Activated naive CD8-positive, alpha-beta T cell treated with anti-CD3 and anti-CD28 coated beads for 36 hours (primary cell): ENCODE measurements around the gene SLC41A3. TPM values are rescaled to one million over a fixed set of nuclear protein-coding genes. Genes with fewer than 3 reads are reported as not detected.

ENCODE experiments used
- DNase-seq: peaks from one replicate; pipeline ENCODE4 v3.0.0; 2021
- H3K27ac Mint-ChIP-seq: one replicate; pipeline ENCODE4 v1.8.0; 2022; ENCODE audit warnings: mild to moderate bottlenecking, moderate library complexity, mixed read lengths
- H3K27me3 Mint-ChIP-seq: one replicate; pipeline ENCODE4 v1.8.0; 2022; ENCODE audit warnings: mild to moderate bottlenecking, mixed read lengths
- H3K36me3 Mint-ChIP-seq: one replicate; pipeline ENCODE4 v1.8.0; 2021; ENCODE audit warnings: mild to moderate bottlenecking, mixed read lengths
- H3K4me1 Mint-ChIP-seq: one replicate; pipeline ENCODE4 v1.8.0; 2021; ENCODE audit warnings: mixed read lengths
- H3K4me3 Mint-ChIP-seq: one replicate; pipeline ENCODE4 v1.8.0; 2022; ENCODE audit warnings: mild to moderate bottlenecking, moderate library complexity, mixed read lengths
- H3K9me3 Mint-ChIP-seq: one replicate; pipeline ENCODE4 v1.8.0; 2022; ENCODE audit warnings: mixed read lengths
- total RNA-seq, 2 experiments: library from RNA; stranded (reverse); gene quantifications; one replicate each; pipeline ENCODE4 v1.2.3, GENCODE V29; 2021

SLC41A3 gene
- total RNA-seq, 2 experiments from 2014 or later: 26.6 to 30.7 TPM

DNA sequence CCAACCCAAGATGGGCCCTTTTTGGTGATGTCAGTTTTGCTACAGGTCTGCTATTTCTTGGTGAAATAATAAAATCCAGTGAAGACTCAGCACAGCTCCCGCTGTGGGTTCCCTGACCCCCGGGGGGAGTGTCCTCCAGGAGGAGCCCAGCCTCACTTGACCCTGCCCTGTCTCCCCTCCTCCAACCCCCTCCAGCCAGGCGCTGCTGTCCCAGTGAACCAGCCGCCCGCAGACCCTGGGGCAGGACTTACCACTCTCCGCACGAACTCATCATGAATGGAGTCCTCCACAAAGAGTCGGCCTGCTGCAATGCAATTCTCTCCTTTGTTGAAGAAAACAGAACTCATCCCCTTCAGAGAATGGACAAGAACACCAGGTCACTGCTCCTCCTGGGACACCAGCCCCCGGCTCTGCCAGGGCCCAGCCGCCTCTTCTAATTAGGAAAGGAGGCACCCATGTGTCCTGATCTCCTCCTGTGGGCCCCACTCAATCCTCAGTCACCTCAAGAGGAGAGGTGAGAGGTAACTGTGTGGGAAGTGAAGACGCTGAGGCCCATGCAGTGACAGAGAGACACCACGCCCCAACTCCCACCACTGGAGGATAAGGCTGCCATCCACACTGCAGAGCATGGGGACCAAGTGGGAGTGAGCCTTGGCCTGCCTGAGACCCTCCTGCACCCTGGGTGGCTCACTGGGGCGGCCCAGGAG is 28.8 kb upstream of the SLC41A3 start:
- no peak for DNase-seq
- no peaks in the 10 kb centered on the region for H3K9me3 Mint-ChIP-seq
- no peak overlapping the region for H3K27ac Mint-ChIP-seq
- H3K4me1 Mint-ChIP-seq: no peaks in the 10 kb centered on the region
- H3K27me3 Mint-ChIP-seq: no peaks in the 10 kb centered on the region
- no peaks in the 10 kb centered on the region for H3K36me3 Mint-ChIP-seq
- no peak overlapping the region for H3K4me3 Mint-ChIP-seq

DNA sequence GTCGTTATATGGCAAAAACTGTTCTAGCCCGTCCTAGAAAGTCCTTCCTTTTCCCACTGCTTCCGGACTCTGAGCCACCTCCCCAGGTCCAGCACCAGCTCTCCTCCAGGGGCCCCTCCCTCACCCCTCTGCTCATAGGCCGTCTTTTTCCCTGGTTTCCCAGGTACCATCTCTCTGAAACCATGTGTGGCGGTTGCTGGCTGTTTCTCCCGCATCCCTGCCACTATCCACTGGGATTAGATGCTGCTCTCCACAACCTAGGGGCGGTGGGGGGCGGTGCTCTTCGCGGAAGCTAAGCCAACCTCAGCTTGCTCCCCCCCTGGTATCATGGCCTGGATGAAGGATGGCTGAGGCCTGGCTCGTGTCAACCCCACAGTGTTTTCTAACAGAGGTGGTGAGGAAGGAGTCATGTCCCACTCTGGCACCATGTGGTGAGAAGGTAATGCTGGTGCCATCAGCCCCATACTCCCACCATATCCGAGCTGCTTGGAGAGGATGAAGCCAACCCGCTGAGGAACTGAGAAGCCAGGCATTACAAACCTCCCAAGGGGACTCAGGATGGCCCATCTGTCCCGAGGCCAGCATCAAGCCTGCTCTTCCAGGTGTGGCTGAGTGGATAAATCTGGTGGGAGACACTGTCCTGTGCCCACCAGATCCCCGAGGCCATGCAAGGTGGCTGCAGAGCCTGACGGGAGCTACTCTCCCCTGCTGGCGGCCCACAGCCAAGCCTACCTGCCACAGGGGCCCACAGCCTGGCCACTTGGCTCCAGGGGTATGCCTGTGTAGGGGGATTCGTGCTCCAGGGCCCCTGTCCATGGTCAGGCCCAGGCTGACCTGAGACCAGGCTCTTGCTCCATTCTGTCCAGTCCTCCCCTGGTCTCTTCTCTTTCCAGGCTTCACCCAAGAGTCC is 27.9 kb upstream of the SLC41A3 start:
- no peak overlapping the region for H3K27ac Mint-ChIP-seq
- H3K27me3 Mint-ChIP-seq: no peaks in the 10 kb centered on the region
- DNase-seq: no peak
- no peaks in the 10 kb centered on the region for H3K36me3 Mint-ChIP-seq
- no peaks in the 10 kb centered on the region for H3K4me1 Mint-ChIP-seq
- H3K4me3 Mint-ChIP-seq: no peak overlapping the region
- H3K9me3 Mint-ChIP-seq: no peaks in the 10 kb centered on the region

DNA sequence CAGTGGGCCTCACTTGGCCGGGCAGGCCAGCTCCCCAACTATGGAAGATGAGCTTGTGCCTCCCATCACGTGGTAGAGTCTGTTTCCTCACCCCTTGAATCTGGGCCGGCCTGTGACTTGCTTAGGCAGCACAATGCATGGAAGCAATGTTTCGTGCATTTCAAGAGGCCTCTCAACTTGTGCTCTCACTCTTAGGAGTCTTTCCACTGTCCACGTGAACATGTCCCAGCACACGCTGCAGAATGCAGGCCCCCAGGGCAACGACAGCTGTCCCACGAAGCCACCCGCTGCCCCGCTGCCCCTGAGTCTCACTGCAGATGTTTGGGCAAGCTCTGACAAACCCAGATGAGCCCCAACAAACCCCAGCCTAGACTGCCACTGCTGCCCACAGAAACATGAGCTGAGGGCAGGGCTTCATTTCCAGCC is 27.2 kb upstream of the SLC41A3 start:
- no peak for DNase-seq
- H3K36me3 Mint-ChIP-seq: no peaks in the 10 kb centered on the region
- no peaks in the 10 kb centered on the region for H3K9me3 Mint-ChIP-seq
- no peaks in the 10 kb centered on the region for H3K27me3 Mint-ChIP-seq
- H3K4me3 Mint-ChIP-seq: no peak overlapping the region
- no peak overlapping the region for H3K27ac Mint-ChIP-seq
- no peaks in the 10 kb centered on the region for H3K4me1 Mint-ChIP-seq

DNA sequence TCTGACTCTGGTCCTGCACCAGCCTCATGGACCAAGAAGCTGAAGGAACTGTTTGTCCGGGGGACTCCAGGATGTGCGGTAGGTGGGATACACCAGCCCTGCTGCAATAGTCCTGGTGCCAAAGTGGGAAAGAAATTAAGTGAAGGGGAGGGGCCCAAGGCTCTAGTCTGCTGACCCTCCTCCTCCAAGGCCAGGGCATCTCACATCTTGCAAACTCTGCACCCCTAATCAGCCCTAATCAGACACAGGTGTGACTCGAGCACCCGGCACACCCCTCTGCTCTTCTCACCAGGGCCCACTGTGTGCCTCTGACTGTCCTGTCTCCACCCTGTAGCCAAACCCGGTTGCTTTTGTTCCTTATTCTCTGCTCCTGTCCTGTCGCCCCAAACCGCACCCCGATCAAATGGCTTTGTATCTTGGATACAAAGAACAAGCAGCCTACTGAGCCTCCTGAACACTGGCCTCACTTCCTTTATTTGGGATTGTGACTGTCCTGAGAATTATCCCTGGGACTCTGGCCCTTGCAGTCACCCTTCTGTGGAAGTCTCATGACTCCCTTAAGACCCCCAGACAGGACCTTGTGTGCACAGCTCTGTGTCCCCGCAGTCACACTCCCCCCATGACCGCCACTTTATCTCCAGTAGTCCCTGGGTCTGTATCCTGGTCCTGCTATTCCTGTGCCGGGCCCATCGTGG is 26.7 kb upstream of the SLC41A3 start:
- H3K4me3 Mint-ChIP-seq: no peak overlapping the region
- DNase-seq: no peak
- H3K27me3 Mint-ChIP-seq: no peaks in the 10 kb centered on the region
- no peaks in the 10 kb centered on the region for H3K36me3 Mint-ChIP-seq
- no peaks in the 10 kb centered on the region for H3K9me3 Mint-ChIP-seq
- H3K4me1 Mint-ChIP-seq: no peaks in the 10 kb centered on the region
- no peak overlapping the region for H3K27ac Mint-ChIP-seq

DNA sequence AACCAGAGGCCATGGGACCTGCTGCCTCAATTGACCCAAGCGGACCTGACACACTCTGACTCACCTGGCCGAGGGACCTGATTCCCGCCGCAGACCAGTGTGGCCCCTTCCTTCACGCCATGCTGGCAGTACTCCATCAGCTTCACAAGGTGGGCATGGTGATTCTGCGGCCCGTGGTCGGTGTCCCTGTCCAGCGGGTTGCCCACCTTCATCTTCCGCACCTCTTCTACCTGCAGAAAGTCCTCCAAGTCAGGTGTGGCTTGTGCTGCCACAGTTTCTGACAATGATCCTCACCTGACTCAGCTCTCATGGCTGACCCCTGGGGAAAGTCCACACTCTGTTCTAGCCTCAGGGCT is 25.9 kb upstream of the SLC41A3 start:
- Mint-ChIP-seq H3K27ac (no peak overlapping the region), H3K27me3 (no peaks in the 10 kb centered on the region), H3K9me3 (no peaks in the 10 kb centered on the region), H3K4me3 (no peak overlapping the region), H3K4me1 (no peaks in the 10 kb centered on the region), H3K36me3 (no peaks in the 10 kb centered on the region)
- DNase-seq: no peak

DNA sequence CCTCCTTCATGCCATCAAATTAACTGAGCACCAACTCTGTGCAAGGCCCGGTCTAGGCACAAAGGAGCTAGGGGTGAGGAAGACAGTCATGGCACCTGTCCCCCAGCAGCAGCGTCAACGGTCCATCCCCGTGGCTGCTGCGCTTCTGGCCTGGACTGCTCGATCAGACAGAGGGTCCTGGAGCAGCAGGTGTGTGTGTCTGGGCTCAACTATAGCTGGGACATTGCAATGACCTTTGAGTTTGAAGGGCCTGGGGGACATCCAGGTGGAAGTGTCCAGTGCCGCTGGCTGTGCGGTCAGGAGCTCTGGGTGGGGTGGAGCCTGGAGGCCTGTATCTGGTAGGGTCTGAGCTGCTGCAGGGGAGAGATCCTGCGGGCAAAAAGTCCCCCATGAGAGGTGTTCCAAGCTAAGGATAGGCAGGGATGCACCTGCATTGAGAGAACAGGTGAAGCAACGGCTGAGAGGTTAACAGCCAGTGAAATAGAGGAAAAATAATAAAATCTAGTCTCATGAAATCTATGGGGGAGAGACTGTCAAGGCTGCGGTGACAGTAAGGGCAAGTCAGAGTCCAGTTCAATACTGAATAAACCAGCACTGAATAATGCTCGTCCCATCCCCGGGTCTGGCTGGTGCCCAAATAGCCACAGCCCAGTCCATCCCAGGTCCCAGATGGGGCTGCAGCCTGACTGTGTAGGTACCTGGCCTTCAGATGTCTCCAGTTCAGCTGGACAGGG is 25.4 kb upstream of the SLC41A3 start:
- Mint-ChIP-seq H3K36me3 (no peaks in the 10 kb centered on the region), H3K27ac (no peak overlapping the region), H3K27me3 (no peaks in the 10 kb centered on the region), H3K4me1 (no peaks in the 10 kb centered on the region), H3K4me3 (no peak overlapping the region), H3K9me3 (no peaks in the 10 kb centered on the region)
- no peak for DNase-seq

DNA sequence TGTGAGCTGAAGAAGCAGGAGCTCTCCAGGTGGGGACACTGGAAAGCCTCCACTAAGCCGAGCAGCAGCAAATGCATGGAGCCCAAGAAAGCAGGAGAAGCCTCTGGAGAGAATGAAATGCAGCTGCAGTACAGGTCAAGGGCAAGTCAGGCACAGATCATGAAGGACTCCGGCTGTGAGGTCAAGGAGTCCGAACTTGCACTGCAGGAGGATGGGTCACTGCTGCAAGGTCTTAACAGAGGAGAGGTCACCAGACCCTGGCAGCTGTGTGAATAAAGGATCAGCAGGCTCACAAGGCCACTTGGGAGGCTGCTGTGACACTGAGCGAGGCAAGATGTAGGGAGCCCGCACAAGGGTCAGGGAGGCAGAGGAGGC is 24.7 kb upstream of the SLC41A3 start:
- no peak overlapping the region for H3K4me3 Mint-ChIP-seq
- no peak for DNase-seq

DNA sequence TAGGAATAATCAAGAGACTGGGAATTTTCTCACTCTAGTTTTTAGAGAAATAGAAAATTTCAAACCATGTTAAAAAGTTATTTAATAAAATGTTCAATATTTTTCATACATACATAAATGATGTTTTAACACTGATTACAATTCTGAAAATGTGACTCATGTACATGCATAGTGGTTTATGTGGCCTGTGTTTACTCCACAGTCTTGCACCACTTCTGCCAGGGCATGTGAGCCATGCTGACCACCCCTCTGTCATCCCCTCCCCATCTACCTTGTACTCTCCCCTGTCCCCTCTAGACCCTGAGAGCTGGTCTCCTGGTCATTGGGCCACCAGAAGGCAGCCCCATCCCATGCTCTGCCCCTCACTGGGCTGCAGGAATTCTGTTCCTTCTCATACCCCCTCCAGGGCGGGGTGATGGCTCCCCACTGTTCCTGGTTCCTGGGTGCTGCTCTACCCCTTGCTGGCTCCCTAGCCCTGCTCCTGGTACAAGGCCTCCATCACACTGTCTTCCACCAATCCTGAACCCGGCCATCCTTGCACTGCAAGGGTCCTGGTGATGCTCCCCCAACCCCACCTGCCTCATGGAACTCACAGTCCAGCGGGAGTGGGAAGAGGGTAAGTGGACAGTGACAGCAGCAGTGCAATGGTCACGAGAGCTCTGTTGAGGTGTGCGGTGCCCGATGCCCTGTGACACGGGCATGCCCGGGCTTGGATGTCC is 24.2 kb upstream of the SLC41A3 start:
- Mint-ChIP-seq H3K27me3 (no peaks in the 10 kb centered on the region), H3K36me3 (no peaks in the 10 kb centered on the region), H3K4me1 (no peaks in the 10 kb centered on the region), H3K27ac (no peak overlapping the region), H3K4me3 (no peak overlapping the region), H3K9me3 (no peaks in the 10 kb centered on the region)
- no peak for DNase-seq

More for the DNA sequence above, 24.7 kb upstream of the SLC41A3 start:
- no peaks in the 10 kb centered on the region for H3K4me1 Mint-ChIP-seq
- no peaks in the 10 kb centered on the region for H3K36me3 Mint-ChIP-seq
- H3K27ac Mint-ChIP-seq: no peak overlapping the region
- H3K9me3 Mint-ChIP-seq: no peaks in the 10 kb centered on the region
- H3K27me3 Mint-ChIP-seq: no peaks in the 10 kb centered on the region

DNA sequence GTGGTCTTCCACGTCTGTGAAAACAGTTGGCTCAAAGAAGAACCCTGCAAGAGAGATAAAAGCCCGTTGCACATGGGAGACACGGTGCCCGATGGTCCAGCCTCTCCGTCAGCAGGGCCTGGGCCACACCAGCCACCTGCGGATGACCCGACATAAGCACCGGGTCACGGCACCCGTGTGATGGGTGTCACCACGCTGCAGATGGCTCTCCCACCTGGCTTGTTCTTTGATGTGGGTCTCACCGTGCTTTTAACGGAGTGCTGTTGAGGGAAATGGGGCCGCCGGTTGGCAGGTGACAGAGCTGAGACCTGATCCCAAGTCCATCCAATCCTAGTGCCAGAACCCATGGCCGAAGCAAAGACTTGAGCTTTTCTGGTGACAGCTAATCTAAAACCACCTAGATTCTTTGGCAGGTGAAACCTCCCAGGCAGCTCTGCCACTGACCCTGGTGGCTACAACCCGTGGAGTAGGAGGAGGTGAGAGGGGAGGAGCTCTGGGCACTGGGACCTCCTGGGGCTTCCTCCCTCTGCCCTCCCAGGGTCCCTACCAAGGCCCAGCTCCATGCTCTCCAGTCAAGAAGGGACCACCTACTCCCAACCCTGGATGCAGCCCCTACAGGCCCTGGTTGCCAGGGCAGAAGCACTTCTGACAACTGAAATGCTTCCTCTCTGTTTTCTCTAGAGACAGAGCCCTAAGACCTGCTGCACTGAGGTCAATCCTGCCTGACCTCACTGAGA is 23.4 kb upstream of the SLC41A3 start:
- H3K9me3 Mint-ChIP-seq: no peaks in the 10 kb centered on the region
- no peaks in the 10 kb centered on the region for H3K27me3 Mint-ChIP-seq
- no peak overlapping the region for H3K27ac Mint-ChIP-seq
- H3K4me1 Mint-ChIP-seq: no peaks in the 10 kb centered on the region
- no peak for DNase-seq
- H3K4me3 Mint-ChIP-seq: no peak overlapping the region
- H3K36me3 Mint-ChIP-seq: no peaks in the 10 kb centered on the region

DNA sequence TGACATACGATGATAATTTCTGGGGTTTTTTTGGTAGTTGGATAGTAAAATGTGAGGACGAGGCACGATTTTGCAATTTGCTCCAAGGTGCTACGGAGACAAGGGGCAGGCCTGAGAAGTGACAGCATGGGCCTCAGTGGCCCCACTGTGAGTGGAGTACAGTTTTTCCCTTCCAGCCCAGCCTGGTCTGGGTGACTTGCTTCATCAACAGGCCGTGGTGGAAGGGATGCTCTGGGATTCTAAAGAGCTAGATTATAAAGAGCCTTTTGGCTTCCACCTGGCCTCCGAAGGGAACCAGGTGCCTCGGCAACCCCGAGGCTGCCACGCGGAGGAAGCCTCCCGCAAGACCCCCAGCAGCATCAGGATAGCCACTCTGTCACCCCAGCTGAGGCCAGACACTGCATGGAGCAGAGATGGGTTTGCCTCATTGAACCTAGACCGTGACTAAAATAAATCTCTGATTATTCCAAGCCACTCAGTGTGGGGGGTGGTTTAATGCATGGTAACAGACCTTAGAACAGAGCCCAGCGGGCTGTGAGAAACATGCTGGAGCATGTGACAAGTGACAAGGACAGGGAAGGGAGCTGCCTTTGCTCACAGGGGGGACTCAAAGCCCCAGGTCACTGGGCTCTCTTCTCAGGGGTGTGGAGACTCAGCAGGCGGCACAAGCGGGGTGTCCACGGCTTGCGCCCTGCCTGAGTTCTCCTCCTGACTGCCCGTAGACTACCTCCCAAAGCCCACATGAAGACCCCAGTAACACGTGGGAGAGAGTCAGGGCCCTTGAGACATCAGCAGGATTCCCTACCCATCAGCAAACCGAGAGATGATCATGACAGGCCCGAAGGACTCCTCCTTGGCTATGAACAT is 22.6 kb upstream of the SLC41A3 start:
- Mint-ChIP-seq H3K36me3 (no peaks in the 10 kb centered on the region), H3K27ac (no peak overlapping the region), H3K9me3 (no peaks in the 10 kb centered on the region), H3K4me3 (no peak overlapping the region), H3K27me3 (no peaks in the 10 kb centered on the region), H3K4me1 (no peaks in the 10 kb centered on the region)
- no peak for DNase-seq

DNA sequence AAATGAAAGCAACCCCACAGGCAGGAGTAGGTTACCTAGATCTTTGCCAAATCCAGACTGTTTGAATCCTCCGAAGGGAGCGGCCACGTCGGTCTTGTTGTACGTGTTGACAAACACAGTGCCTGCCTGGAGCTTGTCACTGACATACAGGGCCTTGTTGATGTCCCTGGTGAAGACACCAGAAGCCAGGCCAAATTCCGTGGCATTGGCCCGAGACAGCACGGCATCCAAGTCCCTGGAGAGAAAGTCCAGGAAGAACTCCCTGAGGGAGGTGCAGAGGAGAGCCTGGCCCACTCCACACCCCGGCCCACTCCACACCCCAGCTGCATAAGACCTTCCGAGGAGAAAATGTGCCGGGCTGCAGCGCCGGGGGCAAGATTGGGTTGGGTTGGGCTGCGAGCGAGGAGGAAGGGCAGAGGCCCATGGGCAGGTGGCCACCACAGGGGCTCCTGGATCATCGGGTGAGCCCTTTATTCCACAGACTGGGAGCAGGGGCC is 21.8 kb upstream of the SLC41A3 start:
- no peaks in the 10 kb centered on the region for H3K4me1 Mint-ChIP-seq
- no peaks in the 10 kb centered on the region for H3K27me3 Mint-ChIP-seq
- no peaks in the 10 kb centered on the region for H3K36me3 Mint-ChIP-seq
- H3K9me3 Mint-ChIP-seq: no peaks in the 10 kb centered on the region
- H3K4me3 Mint-ChIP-seq: no peak overlapping the region
- no peak for DNase-seq
- H3K27ac Mint-ChIP-seq: no peak overlapping the region

DNA sequence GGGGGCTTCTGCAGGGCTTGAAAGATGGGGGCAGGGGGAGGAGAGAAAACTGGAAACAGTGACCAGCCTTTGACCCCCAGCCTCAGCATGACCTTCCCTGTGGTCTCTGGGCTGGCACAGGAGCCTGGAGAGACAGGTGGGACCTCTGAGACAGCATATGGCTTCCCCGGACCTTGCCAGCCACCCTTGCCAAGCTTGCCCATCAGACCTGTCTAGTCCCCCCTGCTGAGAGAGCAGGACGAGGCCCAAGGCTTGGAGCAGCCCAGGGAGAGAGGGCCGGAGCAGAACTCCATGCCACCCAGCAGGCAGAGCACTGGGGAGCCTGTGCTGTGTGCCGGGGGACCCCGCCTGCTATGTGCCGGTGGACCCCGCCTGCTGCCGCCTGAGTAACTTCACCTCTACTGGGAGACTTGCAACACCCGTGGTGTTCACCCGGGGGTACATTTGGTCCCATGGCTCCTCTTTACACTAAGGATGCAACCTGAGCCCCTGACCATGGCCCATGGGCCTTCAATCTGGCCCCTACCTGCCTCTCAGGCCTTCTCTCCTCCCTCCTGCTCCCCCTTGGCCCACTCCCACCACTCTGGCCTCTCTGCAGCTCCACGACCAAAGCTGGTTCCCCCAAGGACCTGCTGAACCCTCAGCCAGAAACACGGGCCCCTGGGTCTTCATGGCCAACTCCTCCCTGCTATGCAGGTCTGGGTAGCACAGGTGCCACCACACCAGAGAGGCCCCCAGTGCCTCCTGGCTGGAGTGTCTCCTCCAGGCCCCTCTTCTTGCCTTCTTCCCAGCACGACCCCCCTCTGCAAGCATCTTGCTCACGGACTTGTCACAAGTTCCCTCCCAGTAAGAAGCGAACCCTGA is 21.1 kb upstream of the SLC41A3 start:
- Mint-ChIP-seq H3K9me3 (no peaks in the 10 kb centered on the region), H3K27me3 (no peaks in the 10 kb centered on the region), H3K4me1 (no peaks in the 10 kb centered on the region), H3K27ac (no peak overlapping the region), H3K4me3 (no peak overlapping the region), H3K36me3 (no peaks in the 10 kb centered on the region)
- DNase-seq: no peak
